Gastrocnemius medialis (tissue), 4 donors: ENCODE results near the gene MYL6. TPM values are rescaled to one million over a fixed set of nuclear protein-coding genes. Genes with fewer than 3 reads are reported as not detected.
A peak's percentile ranks its signal among the peaks of the same experiment; 100 is the strongest.
"Not testable (repeated sequence)": the region's sequence is repeated elsewhere in the genome, so short reads cannot be mapped to it uniquely, and the experiment has no call there.

Experiments used
- ATAC-seq, 2 donors: fragments of 150-250 bp; one replicate each; pipeline ENCODE4 v1.9.1; 2016
- DNase-seq, 2 donors: peaks; one replicate each; pipeline ENCODE4 v3.0.0-alpha.2; 2019
- H3K27ac ChIP-seq, 4 donors: fragments of 200-600 bp; sonication (generic); 1 replicate in 1 of 4; 2 replicates in 3 of 4; pipeline ENCODE4 v1.5.1; 2016 to 2018; ENCODE audit warnings: mild to moderate bottlenecking in 2 of 4, moderate library complexity in 1 of 4
- H3K27me3 ChIP-seq, 3 donors: fragments of 200-600 bp; sonication (generic) in 2 of 3; 1 replicate in 1 of 3; 2 replicates in 2 of 3; pipeline versions ENCODE4 v1.5.1 to v1.6.0; 2016 to 2019; ENCODE audit warnings: mild to moderate bottlenecking in 1 of 3, moderate library complexity in 1 of 3
- H3K36me3 ChIP-seq, 2 donors: fragments of 200-600 bp; sonication (generic) in 1 of 2; one replicate each; pipeline ENCODE4 v1.5.1; 2017 to 2018
- H3K4me1 ChIP-seq, 2 donors: fragments of 200-600 bp; sonication (generic) in 1 of 2; one replicate each; pipeline ENCODE4 v1.5.1; 2016 to 2017; ENCODE audit warnings: mild to moderate bottlenecking in 2 of 2
- H3K4me3 ChIP-seq, 4 donors: fragments of 200-600 bp; sonication (generic) in 3 of 4; 1 replicate in 1 of 4; 2 replicates in 3 of 4; pipeline ENCODE4 v1.5.1; 2016 to 2019; ENCODE audit warnings: mild to moderate bottlenecking in 2 of 4
- H3K9me3 ChIP-seq, 3 donors: fragments of 200-600 bp; sonication (generic) in 2 of 3; 1 replicate in 1 of 3; 2 replicates in 2 of 3; pipeline ENCODE4 v1.5.1; 2016 to 2019
- CTCF ChIP-seq, 5 experiments: fragments of 450-650 bp in 3 of 5; fragments of 200-600 bp in 2 of 5; sonication (generic) in 2 of 5; IDR thresholded peaks in 4 of 5; conservative IDR thresholded peaks in 1 of 5; 1 replicate in 4 of 5; 2 replicates in 1 of 5; pipeline ENCODE4 v1.5.1; 2016 to 2019; ENCODE audit warnings: antibody characterized with exemption in 5 of 5, mild to moderate bottlenecking in 3 of 5, moderate library complexity in 3 of 5
- POLR2A ChIP-seq, 2 donors: fragments of 450-650 bp; IDR thresholded peaks; one replicate each; pipeline ENCODE4 v1.6.1; 2017; ENCODE audit warnings: antibody characterized with exemption in 2 of 2, mild to moderate bottlenecking in 2 of 2, moderate library complexity in 2 of 2
- in situ Hi-C, 4 donors: fragments of 200-750 bp; cut with MboI; loops; one replicate each; pipeline versions ENCODE4 v1.15.0 to v1.8.0; 2017; ENCODE audit warnings: low sequenced_read_pairs in 4 of 4
- intact Hi-C: fragments of 100-400 bp; cut with DNase I; formaldehyde crosslinking; loops from one replicate; pipeline ENCODE4 v1.15.1; 2023; ENCODE audit warnings: low total_unique reads
- total RNA-seq, 4 donors: library from RNA; depleted of rRNA; stranded (reverse); fragments of >200 nt; gene quantifications; one replicate each; pipeline versions ENCODE4 v1.1.0 to v1.2.3, GENCODE V29; 2016

MYL6 gene
- total RNA-seq, 4 donors from 2014 or later = 159 to 324 (median 202) TPM

- H3K4me3 ChIP-seq = peak within 1 kb of the TSS; percentile 82 to 94 (median 88)
- intact Hi-C loops = loop anchor here (1.0 to 5.0 kb wide), 7 partner anchors 12 to 1731 kb away; partner anchors contain the start of genes CD63, CNPY2, CTDSP2 and PA2G4
- TF ChIP-seq POLR2A (IDR thresholded peaks at IDR 0.05) (peak; percentile 95 to 97), CTCF (IDR thresholded peaks at IDR 0.05 in 4 of 5, conservative IDR thresholded peaks at IDR 0.05 in 1 of 5) (peak in 1 of 5 experiments; percentile 11)
- in situ Hi-C loops = loop anchor here in 1 of 4 donors (10.0 kb wide), 1 partner anchor 108 kb away; the partner anchor contains the start of genes NABP2 and RNF41
- H3K27me3 ChIP-seq = no peaks in the 10 kb centered on the region
- no peaks in the 10 kb centered on the region for H3K9me3 ChIP-seq
- H3K27ac ChIP-seq = peak within 1 kb of the TSS; percentile 93 to 99 (median 98)
- peak; percentile 72 to 78 for ATAC-seq
- peaks cover 29 to 33% of the 10 kb centered on the region in 2 donors for H3K4me1 ChIP-seq
- peak; percentile 90 to 94 for DNase-seq
- H3K36me3 ChIP-seq = peaks cover 0 to 26% of the 10 kb centered on the region in 2 donors
Measured at GRCh38 chr12:56116267-56117081, 41.7 kb upstream of the MYL6 start, which contains the start of gene RPL41. Gene RPL41 (plus strand): TSS chr12:56116633.

DNA sequence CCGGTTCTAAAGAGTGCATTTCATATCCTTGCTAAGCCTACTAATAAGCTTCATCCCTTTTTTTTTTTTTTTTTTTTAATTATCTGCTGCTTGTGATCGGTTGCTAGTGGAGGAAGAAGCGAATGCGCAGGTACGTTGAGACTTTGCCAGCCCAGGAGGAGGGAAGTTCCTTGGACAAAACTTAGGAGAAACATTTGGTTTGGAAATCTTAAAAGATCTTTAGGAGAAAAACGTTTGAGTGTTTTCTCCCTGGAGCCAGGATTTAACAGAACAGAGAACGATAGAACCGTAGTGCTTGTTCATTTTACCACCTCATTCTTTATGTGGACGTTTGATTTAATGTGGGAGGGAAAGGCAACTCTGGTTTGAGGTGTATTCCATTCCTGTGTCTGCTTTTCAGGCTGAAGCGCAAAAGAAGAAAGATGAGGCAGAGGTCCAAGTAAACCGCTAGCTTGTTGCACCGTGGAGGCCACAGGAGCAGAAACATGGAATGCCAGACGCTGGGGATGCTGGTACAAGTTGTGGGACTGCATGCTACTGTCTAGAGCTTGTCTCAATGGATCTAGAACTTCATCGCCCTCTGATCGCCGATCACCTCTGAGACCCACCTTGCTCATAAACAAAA lies 41.0 kb upstream of the MYL6 start:
- H3K27me3 ChIP-seq, ATAC-seq, DNase-seq, H3K9me3 ChIP-seq: not testable (repeated sequence)
- in situ Hi-C loops (loop anchor here in 1 of 4 donors (10.0 kb wide), 1 partner anchor 108 kb away; the partner anchor contains the start of genes NABP2 and RNF41), intact Hi-C loops (loop anchor here (2.0 to 5.0 kb wide), 6 partner anchors 74 to 1730 kb away; partner anchors contain the start of genes CD63, CNPY2, CTDSP2 and TIMELESS)
- Histone ChIP-seq H3K4me3 (peak overlapping the region; percentile 82 to 94 (median 88)), H3K36me3 (peaks cover 0 to 23% of the 10 kb centered on the region in 2 donors), H3K4me1 (peaks cover 35 to 40% of the 10 kb centered on the region in 2 donors), H3K27ac (peak overlapping the region; percentile 93 to 99 (median 98))

- intact Hi-C loops (loop anchor here (1.0 to 5.0 kb wide), 10 partner anchors 41 to 1729 kb away; partner anchors contain the start of genes ANKRD52, CD63, CNPY2 and CTDSP2), in situ Hi-C loops (loop anchor here in 1 of 4 donors (10.0 kb wide), 1 partner anchor 107 kb away; the partner anchor contains the start of genes NABP2 and RNF41)
- Histone ChIP-seq H3K4me3 (peak within 1 kb of the TSS; percentile 82 to 94 (median 88)), H3K9me3 (no peaks in the 10 kb centered on the region), H3K36me3 (peaks cover 0 to 17% of the 10 kb centered on the region in 2 donors), H3K4me1 (peaks cover 44 to 49% of the 10 kb centered on the region in 2 donors), H3K27ac (peak within 1 kb of the TSS; percentile 93 to 99 (median 98)), H3K27me3 (no peaks in the 10 kb centered on the region)
- DNase-seq (peak; percentile 98 to 99), ATAC-seq (peak; percentile 76)
- TF ChIP-seq POLR2A (IDR thresholded peaks at IDR 0.05) (peak; percentile 91 to 96), CTCF (IDR thresholded peaks at IDR 0.05 in 4 of 5, conservative IDR thresholded peaks at IDR 0.05 in 1 of 5) (peak; percentile 29 to 76 (median 58))
Measured at GRCh38 chr12:56117778-56118687, 40.1 kb upstream of the MYL6 start, which contains the start of gene ZC3H10. Gene ZC3H10 (plus strand): TSS chr12:56118266. CDS start chr12:56120563, 2,297 bp downstream.

GRCh38 chr12:56118688-56119357 lies 39.3 kb upstream of the MYL6 start:
- no peak for DNase-seq
- ATAC-seq = peak in 1 of 2 donors; percentile 2
- no peaks in the 10 kb centered on the region for H3K27me3 ChIP-seq
- TF ChIP-seq CTCF (IDR thresholded peaks at IDR 0.05 in 4 of 5, conservative IDR thresholded peaks at IDR 0.05 in 1 of 5) = no peak
- TF ChIP-seq POLR2A (IDR thresholded peaks at IDR 0.05) = no peak
- in situ Hi-C loops (loop anchor here in 1 of 4 donors (10.0 kb wide), 1 partner anchor 106 kb away; the partner anchor contains the start of genes NABP2 and RNF41), intact Hi-C loops (loop anchor here (1.0 to 5.0 kb wide), 11 partner anchors 8 to 1728 kb away; partner anchors contain the start of genes ANKRD52, CD63, CNPY2 and CTDSP2)
- peaks cover 44 to 55% of the 10 kb centered on the region in 2 donors for H3K4me1 ChIP-seq
- H3K36me3 ChIP-seq = peaks cover 0 to 14% of the 10 kb centered on the region in 2 donors
- H3K27ac ChIP-seq = peak overlapping the region; percentile 93 to 99 (median 98)
- no peaks in the 10 kb centered on the region for H3K9me3 ChIP-seq
- H3K4me3 ChIP-seq = peak overlapping the region; percentile 77 to 94 (median 88)
